ENCODE measurements around the gene SMAD3. TPM values are rescaled to one million over a fixed set of nuclear protein-coding genes. Genes with fewer than 3 reads are reported as not detected.

Gene SMAD3
- total and polyA plus RNA-seq, 2 of the 4 experiments (the other 2 are of a cell fraction) = 71.0 to 177 TPM

GRCh38 chr15:67144609-67145311 is 79.4 kb downstream of the SMAD3 start:
- in situ Hi-C loops (cut with MboI; ENCODE audit: low sequenced_read_pairs) = no loop called here
- H3K14ac ChIP-seq (replicated peaks; ENCODE audit: low read depth, low read length) = peak overlapping the region; percentile 89
- peaks cover 43% of the 10 kb centered on the region for H3K9me1 ChIP-seq (ENCODE audit: insufficient read depth, low read length)
- H4K5ac ChIP-seq (ENCODE audit: low read depth, low read length) = peak overlapping the region; percentile 21
- 20% methylated on average over 2 of the region's 7 CpGs; no CpG with 5 or more reads in 1 of the 2 experiments for WGBS, 2 experiments (ENCODE audit: extremely low coverage in 2 of 2, insufficient read length in 1 of 2)
- peaks cover 13% of the 10 kb centered on the region; the same call in 1 of the 2 replicates for H3K36me3 ChIP-seq (ENCODE audit: control insufficient read depth, insufficient read depth, low read length)
- H3K4me1 ChIP-seq (ENCODE audit: control insufficient read depth, insufficient read depth, low read length) = peaks cover 71% of the 10 kb centered on the region
- DNase-seq (peak; percentile 96), ATAC-seq (ENCODE audit: low read depth) (peak; percentile 9)
- H2AK9ac ChIP-seq (replicated peaks; ENCODE audit: low read depth, low read length, poor library complexity) = peak overlapping the region; percentile 6
- H2BK15ac ChIP-seq (ENCODE audit: low read depth, low read length) = peak overlapping the region; percentile 71; the same call in 2 of the 3 replicates
- H3K18ac ChIP-seq (ENCODE audit: low read depth, low read length) = peak overlapping the region; percentile 75
- H4K20me1 ChIP-seq (ENCODE audit: insufficient read depth, low read length) = peaks cover 35% of the 10 kb centered on the region; the same call in 1 of the 2 replicates
- no peak overlapping the region for H3K4me3 ChIP-seq (ENCODE audit: insufficient read depth, low read depth, low read length)
- dilution Hi-C loops (cut with HindIII; ENCODE audit: low sequenced_read_pairs, unreplicated experiment) = no loop called here
- peak overlapping the region; percentile 98 for H2AK5ac ChIP-seq (ENCODE audit: low read depth, low read length)
- H3K79me1 ChIP-seq (ENCODE audit: low read depth in 1 of 2, low read length in 2 of 2) = peaks cover 22 to 89% of the 10 kb centered on the region in 2 experiments
- ChIA-PET POLR2A (ENCODE audit: unreplicated experiment) (no interaction called here), CTCF (no interaction called here)
- H3K4ac ChIP-seq (ENCODE audit: low read depth, low read length) = peak overlapping the region; percentile 96
- H4K8ac ChIP-seq (ENCODE audit: low read depth in 2 of 2, low read length in 2 of 2) = peak overlapping the region; percentile 71 to 83
- intact Hi-C loops (cut with micrococcal nuclease) = loop anchor here (10.0 kb wide), 1 partner anchor 200 kb away; no protein-coding TSS in a partner anchor
- BruUV-seq (replicated peaks) = no TSS peak
- H2AFZ ChIP-seq (replicated peaks; ENCODE audit: low read length, poor library complexity) = peak overlapping the region; percentile 34
- peak overlapping the region; percentile 89 for H3K23ac ChIP-seq (ENCODE audit: low read depth, low read length)
- peak overlapping the region; percentile 82 for H3K27ac ChIP-seq (ENCODE audit: insufficient read depth, low read length)
- H3K9me3 ChIP-seq (ENCODE audit: control insufficient read depth, insufficient read depth, low read length) = no peaks in the 10 kb centered on the region
- H3K27me3 ChIP-seq (ENCODE audit: control insufficient read depth, insufficient read depth, low read length) = no peaks in the 10 kb centered on the region
- H2BK5ac ChIP-seq (ENCODE audit: low read depth, low read length, poor library complexity, severe bottlenecking) = peak overlapping the region; percentile 90
- H4K91ac ChIP-seq (ENCODE audit: insufficient read depth, low read depth, low read length) = peak overlapping the region; percentile 98
- peak overlapping the region; percentile 83 for H2BK120ac ChIP-seq (ENCODE audit: low read depth, low read length)
- peak overlapping the region; percentile 54 for H3K9ac ChIP-seq (ENCODE audit: low read depth, low read length)
- peak overlapping the region; percentile 82 for H2BK20ac ChIP-seq (ENCODE audit: low read depth, low read length)
- H3K4me2 ChIP-seq (ENCODE audit: low read depth, low read length) = no peak overlapping the region
- peak overlapping the region; percentile 69 for H3K56ac ChIP-seq (ENCODE audit: extremely low read depth, insufficient read depth, low read length)
- TF ChIP-seq NFE2L2 (IDR thresholded peaks at IDR 0.05; ENCODE audit: low read depth, low read length) = peak; percentile 22; the same call in 1 of the 2 replicates
- peak; percentile 80 for TF ChIP-seq MAZ (IDR thresholded peaks at IDR 0.05; ENCODE audit: borderline replicate concordance, low read depth, low read length)
- no peak for TF ChIP-seq ELK1 (IDR thresholded peaks at IDR 0.05; ENCODE audit: borderline replicate concordance, low read depth, low read length)
- no peak for TF ChIP-seq MXI1 (IDR thresholded peaks at IDR 0.05; ENCODE audit: borderline replicate concordance, low read depth, low read length)
- TF ChIP-seq BHLHE40 (IDR thresholded peaks at IDR 0.05; ENCODE audit: low read depth, low read length) = peak; percentile 98
- TF ChIP-seq POLR2A (IDR thresholded peaks at IDR 0.05; ENCODE audit: low read depth, low read length) = 0 out of 2 replicates have a peak, but pooled peaks have one; percentile 18
- TF ChIP-seq RFX5 (IDR thresholded peaks at IDR 0.05; ENCODE audit: low read depth, low read length) = no peak
- peak; percentile 68 for TF ChIP-seq RCOR1 (IDR thresholded peaks at IDR 0.05; ENCODE audit: insufficient replicate concordance, low read length)
- TF ChIP-seq SMC3 (IDR thresholded peaks at IDR 0.05; ENCODE audit: low read depth, low read length) = no peak
- peak; percentile 44; the same call in 1 of the 2 replicates for TF ChIP-seq USF2 (IDR thresholded peaks at IDR 0.05; ENCODE audit: low read depth, low read length)
- peak; percentile 46; the same call in 1 of the 2 replicates for TF ChIP-seq FOS (IDR thresholded peaks at IDR 0.05; ENCODE audit: low read depth, low read length)
- TF ChIP-seq CEBPB (IDR thresholded peaks at IDR 0.05; ENCODE audit: low read depth, low read length) = peak; percentile 94
- TF ChIP-seq CHD1 (IDR thresholded peaks at IDR 0.05; ENCODE audit: low read depth, low read length) = no peak
- TF ChIP-seq RAD21 (IDR thresholded peaks at IDR 0.05; ENCODE audit: low read length) = no peak; the same call in 1 of the 2 replicates
